Stomach (tissue), 4 donors: ENCODE measurements around the gene OBSCN.

Experiments used
- CTCF ChIP-seq, 7 experiments: fragments of 450-650 bp in 4 of 7; fragments of 200-600 bp in 3 of 7; sonication (generic) in 3 of 7; IDR thresholded peaks; one replicate each; pipeline ENCODE4 v1.5.1; 2016 to 2019; ENCODE audit warnings: antibody characterized with exemption in 7 of 7, control low read depth in 2 of 7, mild to moderate bottlenecking in 1 of 7
- POLR2A ChIP-seq, 4 donors: fragments of 450-650 bp; IDR thresholded peaks; one replicate each; pipeline ENCODE4 v1.6.1; 2016; ENCODE audit warnings: antibody characterized with exemption in 4 of 4, control low read depth in 2 of 4, mild to moderate bottlenecking in 1 of 4, moderate library complexity in 1 of 4

GRCh38 chr1:228231189-228231588, 23.3 kb downstream of the OBSCN start:
- no peak for TF ChIP-seq CTCF (IDR thresholded peaks at IDR 0.05)
- TF ChIP-seq POLR2A (IDR thresholded peaks at IDR 0.05) = no peak
